IPS-18a (cell line): Measurements from ENCODE around the gene PHYKPL.
"Not testable (repeated sequence)": the region's sequence is repeated elsewhere in the genome, so short reads cannot be mapped to it uniquely, and the experiment has no call there.

Experiments used
- H3K27ac ChIP-seq: one replicate; pipeline ENCODE4 v1.5.1; 2013; ENCODE audit warnings: low read length
- H3K27me3 ChIP-seq: one replicate; pipeline ENCODE4 v1.6.1; 2013; ENCODE audit warnings: mild to moderate bottlenecking, low read length; ENCODE audit not compliant: control insufficient read depth, insufficient read depth
- H3K36me3 ChIP-seq: one replicate; pipeline ENCODE4 v1.6.1; 2013; ENCODE audit warnings: low read depth, low read length; ENCODE audit not compliant: control insufficient read depth
- H3K4me1 ChIP-seq: one replicate; pipeline ENCODE4 v1.6.1; 2013; ENCODE audit warnings: low read depth, low read length; ENCODE audit not compliant: control insufficient read depth
- H3K4me3 ChIP-seq: one replicate; pipeline ENCODE4 v1.5.1; 2013; ENCODE audit warnings: low read length
- H3K9ac ChIP-seq: one replicate; pipeline ENCODE4 v1.6.1; 2013; ENCODE audit warnings: mild to moderate bottlenecking, low read length, moderate library complexity
- H3K9me3 ChIP-seq: one replicate; pipeline ENCODE4 v1.6.1; 2013; ENCODE audit warnings: low read depth, low read length; ENCODE audit not compliant: control insufficient read depth

The PHYKPL gene

GRCh38 chr5:178246624-178247279 is 14.2 kb upstream of the PHYKPL start:
- Histone ChIP-seq H3K9me3 (no peaks in the 10 kb centered on the region), H3K4me3 (no peak overlapping the region), H3K4me1 (no peaks in the 10 kb centered on the region), H3K9ac (no peak overlapping the region), H3K27ac (no peak overlapping the region), H3K36me3 (no peaks in the 10 kb centered on the region), H3K27me3 (no peaks in the 10 kb centered on the region)

DNA sequence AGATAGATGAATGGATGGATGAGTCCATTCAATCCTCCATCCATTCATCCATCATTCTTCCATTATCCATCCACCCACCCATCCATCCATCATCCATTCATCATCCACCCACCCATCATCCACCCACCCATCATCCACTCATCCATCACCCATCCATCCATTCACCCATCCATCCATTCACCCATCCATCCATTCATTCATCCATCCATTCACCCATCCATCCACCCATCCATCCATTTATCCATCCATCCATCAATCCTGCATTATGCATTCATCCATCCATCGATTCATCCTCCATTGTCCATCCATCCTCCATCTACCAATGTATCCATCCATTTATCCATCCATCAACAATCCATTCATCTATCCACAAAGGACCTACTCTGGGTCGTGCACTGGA is 12.8 kb upstream of the PHYKPL start:
- H3K27me3 ChIP-seq: no peaks in the 10 kb centered on the region
- no peaks in the 10 kb centered on the region for H3K36me3 ChIP-seq
- no peak overlapping the region for H3K9ac ChIP-seq
- H3K9me3 ChIP-seq: no peaks in the 10 kb centered on the region
- H3K4me3 ChIP-seq: no peak overlapping the region
- no peaks in the 10 kb centered on the region for H3K4me1 ChIP-seq
- no peak overlapping the region for H3K27ac ChIP-seq

GRCh38 chr5:178244576-178244975 is 12.0 kb upstream of the PHYKPL start:
- H3K4me1 ChIP-seq: no peaks in the 10 kb centered on the region

DNA sequence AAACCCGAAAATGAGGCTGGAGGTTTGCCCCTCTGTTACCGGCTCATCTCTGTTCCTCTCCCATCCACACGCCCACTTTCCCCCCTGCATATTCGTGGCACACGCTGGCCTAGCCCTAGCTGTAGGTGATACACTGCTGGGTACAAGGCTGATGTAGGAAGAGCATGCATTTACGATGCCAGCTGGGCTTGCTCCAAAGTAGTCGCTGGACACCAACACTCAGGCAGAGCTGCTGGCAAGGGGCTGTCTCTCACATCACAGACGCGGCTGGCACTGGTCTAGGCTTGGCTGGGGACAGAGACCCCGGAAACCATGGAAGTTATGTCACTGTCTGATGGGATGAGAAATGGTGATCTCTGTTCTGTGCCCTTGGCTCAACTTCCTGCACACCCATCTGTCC is 9.8 kb upstream of the PHYKPL start:
- Histone ChIP-seq H3K4me1 (peaks cover 3% of the 10 kb centered on the region), H3K27me3 (no peaks in the 10 kb centered on the region), H3K4me3 (no peak overlapping the region), H3K9ac (no peak overlapping the region), H3K9me3 (no peaks in the 10 kb centered on the region), H3K27ac (no peak overlapping the region), H3K36me3 (no peaks in the 10 kb centered on the region)

More at GRCh38 chr5:178244576-178244975, 12.0 kb upstream of the PHYKPL start:
- Histone ChIP-seq H3K27ac (no peak overlapping the region), H3K9me3 (no peaks in the 10 kb centered on the region), H3K9ac (no peak overlapping the region), H3K4me3 (no peak overlapping the region), H3K27me3 (no peaks in the 10 kb centered on the region), H3K36me3 (no peaks in the 10 kb centered on the region)

DNA sequence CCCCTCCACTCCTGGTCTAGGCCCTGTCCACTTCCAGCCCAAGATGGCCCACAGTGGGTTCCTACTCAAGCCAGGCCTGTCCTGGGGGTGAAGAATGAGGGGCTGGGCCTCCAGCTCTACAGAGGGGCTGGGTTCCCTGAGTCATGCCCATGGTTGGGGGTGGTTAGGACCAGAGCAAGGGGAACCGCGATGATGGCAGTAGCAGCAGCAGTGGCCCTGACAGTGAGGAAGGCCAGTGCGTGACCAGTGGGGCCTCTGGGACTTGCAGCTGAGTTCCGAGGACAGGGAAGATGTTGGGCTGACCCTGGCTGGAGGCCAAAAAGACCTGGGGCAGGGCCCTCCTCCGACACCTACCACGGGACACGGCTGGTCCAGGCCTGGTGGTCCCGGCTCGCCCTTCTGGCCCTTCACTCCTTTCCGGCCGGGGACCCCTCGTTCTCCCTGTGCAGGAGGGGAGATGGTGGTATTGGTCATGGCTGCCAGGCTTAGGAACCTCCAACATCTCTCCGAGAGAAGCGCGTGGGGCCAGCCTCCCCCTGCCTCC is 9.2 kb upstream of the PHYKPL start:
- Histone ChIP-seq H3K4me1 (peaks cover 3% of the 10 kb centered on the region), H3K27ac (no peak overlapping the region), H3K4me3 (no peak overlapping the region), H3K27me3 (no peaks in the 10 kb centered on the region), H3K9ac (no peak overlapping the region), H3K9me3 (no peaks in the 10 kb centered on the region), H3K36me3 (no peaks in the 10 kb centered on the region)

- H3K9me3 ChIP-seq: no peaks in the 10 kb centered on the region
- H3K27ac ChIP-seq: no peak overlapping the region
- H3K9ac ChIP-seq: no peak overlapping the region
- H3K27me3 ChIP-seq: no peaks in the 10 kb centered on the region
- no peak overlapping the region for H3K4me3 ChIP-seq
- peaks cover 3% of the 10 kb centered on the region for H3K4me1 ChIP-seq
- H3K36me3 ChIP-seq: no peaks in the 10 kb centered on the region
Measured at GRCh38 chr5:178241231-178241663, 8.6 kb upstream of the PHYKPL start.

DNA sequence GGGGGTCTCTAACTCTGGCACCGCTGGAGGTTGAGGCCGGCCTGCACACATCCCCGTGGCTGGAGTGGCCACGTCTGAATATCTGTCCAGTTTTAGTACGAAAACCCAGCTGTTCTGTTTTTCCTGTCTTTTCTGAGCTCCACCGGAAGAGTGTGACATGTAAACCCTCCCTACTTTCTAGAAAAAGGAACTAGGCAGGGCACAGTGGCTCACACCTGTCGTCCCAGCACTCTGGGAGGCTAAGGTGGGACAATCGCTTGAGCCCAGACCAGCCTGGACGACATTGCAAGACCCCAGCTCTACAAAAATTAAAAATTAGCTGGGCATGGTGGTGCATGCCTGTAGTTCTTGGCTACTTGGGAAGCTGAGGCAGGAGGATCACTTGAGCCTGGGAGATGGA is 8.2 kb upstream of the PHYKPL start:
- Histone ChIP-seq H3K9me3 (no peaks in the 10 kb centered on the region), H3K4me1 (peaks cover 3% of the 10 kb centered on the region), H3K27me3 (no peaks in the 10 kb centered on the region), H3K27ac (no peak overlapping the region), H3K9ac (no peak overlapping the region), H3K4me3 (no peak overlapping the region), H3K36me3 (no peaks in the 10 kb centered on the region)

DNA sequence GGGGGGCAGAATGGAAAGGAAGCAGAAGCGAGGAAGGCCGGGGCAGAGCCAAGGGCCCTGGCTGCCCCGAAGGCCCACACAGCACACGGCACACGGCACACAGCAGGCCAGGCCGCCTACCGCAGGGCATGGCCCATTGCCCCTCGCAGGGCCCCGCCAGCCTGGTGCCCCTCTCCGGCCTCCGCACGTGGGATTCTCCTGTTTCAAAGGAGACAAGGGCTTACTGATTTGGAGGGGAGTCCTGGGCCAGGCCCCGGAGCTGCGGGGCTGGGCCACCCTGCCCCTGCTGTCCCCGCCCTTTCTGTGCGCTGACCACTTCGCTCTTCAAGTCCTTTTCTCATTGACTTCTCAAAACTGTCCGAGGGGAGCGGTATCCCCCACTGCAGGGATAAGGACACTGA is 7.7 kb upstream of the PHYKPL start:
- H3K36me3 ChIP-seq: no peaks in the 10 kb centered on the region
- H3K27me3 ChIP-seq: no peaks in the 10 kb centered on the region
- no peak overlapping the region for H3K9ac ChIP-seq
- no peak overlapping the region for H3K27ac ChIP-seq
- peaks cover 3% of the 10 kb centered on the region for H3K4me1 ChIP-seq
- no peaks in the 10 kb centered on the region for H3K9me3 ChIP-seq
- H3K4me3 ChIP-seq: no peak overlapping the region

DNA sequence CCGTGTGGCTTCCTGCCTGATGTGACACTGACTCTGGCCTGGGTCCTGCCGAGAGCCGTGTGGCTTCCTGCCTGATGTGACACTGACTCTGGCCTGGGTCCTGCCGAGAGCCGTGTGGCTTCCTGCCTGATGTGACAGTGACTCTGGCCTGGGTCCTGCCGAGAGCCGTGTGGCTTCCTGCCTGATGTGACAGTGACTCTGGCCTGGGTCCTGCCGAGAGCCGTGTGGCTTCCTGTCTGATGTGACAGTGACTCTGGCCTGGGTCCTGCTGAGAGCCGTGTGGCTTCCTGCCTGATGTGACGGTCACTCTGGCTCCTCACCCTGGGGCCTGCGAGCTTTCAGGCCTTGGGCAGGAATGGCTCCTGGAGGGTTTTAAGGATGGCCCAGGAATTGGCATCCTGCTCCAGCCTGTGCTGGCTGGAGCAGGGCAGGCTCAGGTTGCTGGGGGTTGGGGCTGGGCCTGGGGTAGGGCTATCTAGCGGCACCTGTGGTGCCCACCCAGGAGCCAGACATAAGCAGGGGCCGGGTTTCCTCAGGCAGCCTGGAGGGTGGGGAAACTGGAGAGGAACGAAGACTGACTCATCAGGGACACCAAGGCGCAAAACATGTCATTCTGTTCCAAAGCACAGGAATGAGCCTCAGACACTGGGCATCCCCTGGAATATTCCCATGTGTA is 7.2 kb upstream of the PHYKPL start:
- not testable (repeated sequence) for H3K9ac ChIP-seq, H3K4me1 ChIP-seq, H3K9me3 ChIP-seq, H3K27ac ChIP-seq, H3K36me3 ChIP-seq, H3K4me3 ChIP-seq, H3K27me3 ChIP-seq

DNA sequence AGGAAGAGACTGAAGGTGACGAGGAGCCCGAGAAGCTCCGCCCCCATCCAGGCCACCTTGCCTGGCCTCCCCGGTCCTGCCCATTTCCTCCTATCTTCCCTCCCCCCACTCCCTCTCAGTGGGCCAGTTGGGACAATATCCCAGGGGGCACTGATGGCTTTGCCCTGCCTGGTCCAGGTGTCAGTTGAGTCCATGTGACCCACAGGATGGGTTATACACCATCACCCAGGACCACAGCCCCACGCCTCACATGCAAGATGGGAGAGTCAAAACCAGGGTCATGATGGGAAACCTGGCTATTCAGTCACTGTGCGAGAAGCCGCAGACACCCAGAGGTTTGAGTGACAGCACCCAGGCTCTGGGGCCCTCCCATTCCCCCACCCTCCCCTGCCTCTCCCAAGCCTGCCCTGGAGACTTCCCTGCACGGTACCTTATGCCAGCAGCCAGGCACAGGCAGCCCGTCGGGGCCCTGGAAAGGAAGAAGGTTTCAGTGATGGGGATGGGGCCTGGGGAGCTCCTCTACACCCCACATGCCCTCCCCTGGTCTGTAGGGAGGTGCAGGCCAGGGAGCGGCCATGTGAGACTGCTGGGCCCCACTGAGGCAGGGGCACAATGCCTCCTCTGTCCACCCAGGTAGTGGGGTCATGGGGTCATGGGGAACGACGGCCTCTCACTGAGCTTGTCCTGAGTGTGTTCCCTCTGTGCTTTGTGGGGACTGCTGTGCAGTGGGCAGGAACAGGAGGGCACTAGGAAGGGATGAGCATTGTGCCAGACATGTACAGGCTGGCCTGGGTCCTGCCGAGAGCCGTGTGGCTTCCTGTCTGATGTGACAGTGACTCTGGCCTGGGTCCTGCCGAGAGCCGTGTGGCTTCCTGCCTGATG is 6.3 kb upstream of the PHYKPL start:
- peaks cover 6% of the 10 kb centered on the region for H3K4me1 ChIP-seq
- H3K27me3 ChIP-seq: no peaks in the 10 kb centered on the region
- no peak overlapping the region for H3K4me3 ChIP-seq
- H3K9ac ChIP-seq: no peak overlapping the region
- no peaks in the 10 kb centered on the region for H3K36me3 ChIP-seq
- H3K27ac ChIP-seq: no peak overlapping the region
- H3K9me3 ChIP-seq: no peaks in the 10 kb centered on the region

DNA sequence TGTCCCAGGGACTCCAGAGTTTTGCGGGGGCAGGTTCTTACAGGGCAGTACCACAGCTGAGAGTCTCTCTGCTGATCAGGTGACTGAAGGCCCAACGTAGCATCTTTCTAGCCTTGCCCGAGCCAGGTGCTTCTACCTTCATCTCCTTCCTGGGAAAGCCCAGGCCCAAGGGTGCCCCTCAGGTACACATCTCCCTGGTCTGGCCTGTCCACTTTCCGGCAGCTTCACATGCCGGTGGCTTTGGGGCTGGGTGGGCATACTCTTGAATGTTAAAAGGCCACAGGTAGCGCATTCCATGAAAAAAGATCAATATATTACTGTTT is 5.7 kb upstream of the PHYKPL start:
- H3K4me1 ChIP-seq: peaks cover 6% of the 10 kb centered on the region
- H3K9ac ChIP-seq: no peak overlapping the region
- no peaks in the 10 kb centered on the region for H3K9me3 ChIP-seq
- H3K4me3 ChIP-seq: no peak overlapping the region
- H3K36me3 ChIP-seq: no peaks in the 10 kb centered on the region
- H3K27me3 ChIP-seq: no peaks in the 10 kb centered on the region
- H3K27ac ChIP-seq: no peak overlapping the region
